Measurements from ENCODE around the gene LRRC4C.

DNA sequence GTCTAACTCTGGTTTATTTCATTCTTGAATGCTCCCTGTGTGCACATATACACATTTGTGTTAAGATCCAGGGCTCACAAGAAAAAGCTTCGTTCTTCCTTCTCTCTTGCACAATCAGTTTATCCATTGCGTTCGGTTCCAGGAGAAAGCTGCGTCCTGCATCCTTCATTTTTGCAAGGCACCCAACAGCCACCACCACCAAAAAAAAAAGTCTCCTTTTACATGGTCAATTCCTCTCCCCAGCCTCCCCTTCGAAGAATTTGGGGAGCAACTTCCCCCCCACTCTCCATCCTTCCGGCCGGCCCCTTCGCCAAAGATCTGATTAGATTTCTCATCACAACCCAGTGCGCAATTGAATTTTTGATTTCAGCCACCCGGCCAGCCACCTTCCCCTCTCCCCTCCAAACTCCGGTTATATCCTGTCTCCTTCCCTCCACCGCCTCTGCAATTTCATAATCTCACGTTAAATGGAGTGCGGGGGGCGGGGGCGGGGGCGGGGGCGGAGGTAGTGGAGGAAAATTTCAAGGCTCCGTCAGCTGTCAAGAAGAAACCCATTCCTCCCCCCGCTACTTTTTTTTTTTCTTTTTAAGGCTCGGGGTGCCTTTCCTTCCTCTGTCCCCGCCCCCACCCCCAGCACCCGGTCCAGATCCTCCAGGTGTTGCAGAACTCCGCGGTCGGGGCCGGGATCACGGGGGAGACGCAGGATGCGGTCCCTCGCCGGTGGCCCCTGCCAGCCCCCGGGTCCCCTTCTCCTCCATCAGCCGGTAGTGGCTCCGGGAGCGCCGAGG is 1166.5 kb downstream of the LRRC4C start:
- TF ChIP-seq, protein P1, sequence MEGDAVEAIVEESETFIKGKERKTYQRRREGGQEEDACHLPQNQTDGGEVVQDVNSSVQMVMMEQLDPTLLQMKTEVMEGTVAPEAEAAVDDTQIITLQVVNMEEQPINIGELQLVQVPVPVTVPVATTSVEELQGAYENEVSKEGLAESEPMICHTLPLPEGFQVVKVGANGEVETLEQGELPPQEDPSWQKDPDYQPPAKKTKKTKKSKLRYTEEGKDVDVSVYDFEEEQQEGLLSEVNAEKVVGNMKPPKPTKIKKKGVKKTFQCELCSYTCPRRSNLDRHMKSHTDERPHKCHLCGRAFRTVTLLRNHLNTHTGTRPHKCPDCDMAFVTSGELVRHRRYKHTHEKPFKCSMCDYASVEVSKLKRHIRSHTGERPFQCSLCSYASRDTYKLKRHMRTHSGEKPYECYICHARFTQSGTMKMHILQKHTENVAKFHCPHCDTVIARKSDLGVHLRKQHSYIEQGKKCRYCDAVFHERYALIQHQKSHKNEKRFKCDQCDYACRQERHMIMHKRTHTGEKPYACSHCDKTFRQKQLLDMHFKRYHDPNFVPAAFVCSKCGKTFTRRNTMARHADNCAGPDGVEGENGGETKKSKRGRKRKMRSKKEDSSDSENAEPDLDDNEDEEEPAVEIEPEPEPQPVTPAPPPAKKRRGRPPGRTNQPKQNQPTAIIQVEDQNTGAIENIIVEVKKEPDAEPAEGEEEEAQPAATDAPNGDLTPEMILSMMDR (IDR thresholded peaks at IDR 0.05) = no peak
- TF ChIP-seq POLR2A (IDR thresholded peaks at IDR 0.05) (no peak), EP300 (IDR thresholded peaks at IDR 0.05) (no peak)

Data from gastroesophageal sphincter (tissue), 3 donors.